GM18907 (cell line): ENCODE measurements around the gene PNCK.
"Not testable (repeated sequence)": the region's sequence is repeated elsewhere in the genome, so short reads cannot be mapped to it uniquely, and the experiment has no call there.

Experiments
- ATAC-seq: cut with Tn5 transposase; IDR thresholded peaks from one replicate; pipeline ENCODE4 v1.9.1; 2021; ENCODE audit warnings: mild to moderate bottlenecking, moderate library complexity; ENCODE audit not compliant: unreplicated experiment

PNCK gene

DNA sequence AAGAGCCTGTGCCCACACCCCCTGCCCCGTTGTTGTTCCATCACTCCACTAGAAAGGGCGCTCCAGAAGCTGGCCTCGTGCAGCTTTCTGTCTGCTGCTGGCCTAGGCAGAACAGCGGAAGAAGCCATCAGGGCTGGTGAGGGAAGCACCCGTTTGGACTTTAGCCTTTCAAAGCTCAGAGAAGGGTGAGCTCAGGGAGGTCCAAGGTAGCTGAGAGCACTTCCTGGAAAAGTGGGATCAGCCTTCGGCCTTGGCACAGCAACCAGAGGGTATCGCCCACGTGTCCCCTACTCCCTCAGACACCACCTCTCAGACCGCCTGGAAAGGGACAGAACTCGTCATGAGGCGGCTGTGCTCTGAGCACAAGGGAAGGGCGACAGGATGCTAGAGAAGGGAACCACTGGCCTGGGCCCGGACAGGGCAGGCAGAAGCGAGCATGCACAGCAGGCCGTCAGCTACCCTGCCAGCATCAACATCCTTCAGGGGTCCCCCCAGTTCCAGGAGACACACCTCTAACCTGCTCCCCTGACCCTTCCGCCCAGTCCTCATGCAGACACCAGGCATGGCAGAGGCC, 25.7 kb upstream of the PNCK start:
- not testable (repeated sequence) for ATAC-seq

DNA sequence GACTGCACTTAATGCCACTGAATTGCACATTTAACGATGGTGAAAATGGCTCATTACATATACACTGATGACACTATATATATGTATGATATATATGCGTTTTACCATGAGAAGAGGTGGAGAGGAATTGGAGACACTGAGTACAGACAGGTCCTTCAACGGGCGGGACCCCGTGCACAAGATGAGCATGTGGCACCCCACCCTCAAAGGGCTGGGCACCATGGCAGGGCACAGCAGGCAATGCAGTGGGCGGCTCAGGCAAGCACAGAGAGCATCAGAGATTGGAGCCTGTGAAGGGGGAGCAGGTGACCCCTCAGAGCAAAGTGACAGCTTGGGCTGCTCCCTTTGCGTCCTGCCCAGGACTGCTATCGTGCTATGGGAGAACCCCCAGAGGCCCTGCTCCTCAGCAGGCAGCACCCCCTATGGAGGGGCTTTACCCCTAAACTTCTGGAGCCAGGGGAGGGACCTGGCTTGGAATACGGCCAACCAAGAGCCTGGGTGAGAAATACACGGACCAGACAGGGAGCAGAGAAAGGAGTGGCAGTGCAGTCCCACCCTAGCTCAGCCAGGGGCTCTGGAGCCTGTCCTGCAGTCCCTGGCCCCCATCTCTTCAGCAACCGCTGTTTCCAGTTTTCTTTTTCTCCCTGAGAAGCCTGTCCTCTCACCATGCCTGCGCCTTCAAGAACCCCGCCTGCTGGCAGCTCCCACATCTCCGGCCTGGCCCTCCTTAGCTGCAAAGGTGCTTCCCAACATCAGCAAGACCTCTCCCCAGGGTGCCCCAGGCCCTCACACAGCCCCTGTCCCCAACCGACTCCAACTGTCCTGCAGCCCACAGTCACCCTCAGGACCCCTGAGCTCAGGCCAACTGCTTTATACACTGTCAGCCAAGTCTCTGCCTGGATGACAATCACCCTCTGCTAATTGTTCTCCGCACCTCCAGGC, 24.6 kb upstream of the PNCK start:
- no peak for ATAC-seq

DNA sequence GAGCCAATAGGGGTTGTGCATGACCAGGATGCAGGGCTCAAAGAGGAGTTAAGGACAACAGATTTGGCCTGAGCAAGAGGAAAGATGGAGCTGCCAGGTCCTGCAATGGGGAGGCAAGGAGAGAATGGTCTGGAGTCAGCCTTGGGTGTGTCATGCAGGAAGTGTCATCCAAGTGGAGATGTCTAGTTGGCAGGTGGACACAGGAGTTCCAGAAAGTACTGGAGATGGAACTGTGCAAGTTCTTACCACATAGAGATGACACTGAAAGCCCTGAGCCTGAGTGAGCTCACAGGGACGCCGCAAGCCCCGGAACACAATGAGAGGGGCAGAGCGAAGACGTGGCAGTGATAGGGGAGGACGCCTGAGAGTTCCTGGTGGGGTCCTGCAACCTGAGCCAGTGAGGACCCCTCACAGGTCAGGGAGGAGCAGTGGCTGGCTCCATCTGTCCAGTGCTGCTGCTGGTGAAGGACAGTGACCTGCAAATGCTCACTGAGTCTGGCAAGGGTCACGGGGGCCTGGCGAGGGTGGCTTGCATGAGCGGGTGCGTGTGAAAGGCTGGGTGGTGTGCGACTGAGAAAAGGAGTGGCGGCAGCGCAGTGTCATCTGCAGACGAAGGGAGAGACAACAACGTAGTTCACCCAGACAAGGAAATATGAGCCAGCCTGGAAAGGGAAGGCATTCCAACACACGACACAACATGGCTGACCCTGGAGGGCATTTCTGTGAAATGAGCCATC, 23.5 kb upstream of the PNCK start:
- ATAC-seq: not testable (repeated sequence)

DNA sequence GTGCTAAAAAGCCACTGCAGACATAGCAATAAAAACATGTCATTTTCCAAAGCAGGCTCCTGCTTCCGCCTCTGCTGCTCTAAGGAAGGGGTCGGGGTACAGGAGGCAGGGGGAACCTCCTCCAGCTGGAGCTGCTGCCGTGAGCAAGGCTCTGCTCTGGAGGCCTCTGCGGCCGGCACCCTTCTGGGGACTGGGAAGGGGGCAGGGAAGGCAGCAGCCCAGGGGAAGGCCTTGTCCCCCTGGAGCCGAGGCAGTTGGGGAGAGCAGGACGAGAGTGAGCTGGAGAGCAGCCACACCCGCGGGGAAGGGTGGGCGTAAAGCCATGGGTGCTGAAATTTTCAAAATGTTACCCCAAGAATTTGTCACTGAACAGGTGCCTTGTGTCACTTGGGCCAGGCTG, 22.9 kb upstream of the PNCK start:
- ATAC-seq: not testable (repeated sequence)

DNA sequence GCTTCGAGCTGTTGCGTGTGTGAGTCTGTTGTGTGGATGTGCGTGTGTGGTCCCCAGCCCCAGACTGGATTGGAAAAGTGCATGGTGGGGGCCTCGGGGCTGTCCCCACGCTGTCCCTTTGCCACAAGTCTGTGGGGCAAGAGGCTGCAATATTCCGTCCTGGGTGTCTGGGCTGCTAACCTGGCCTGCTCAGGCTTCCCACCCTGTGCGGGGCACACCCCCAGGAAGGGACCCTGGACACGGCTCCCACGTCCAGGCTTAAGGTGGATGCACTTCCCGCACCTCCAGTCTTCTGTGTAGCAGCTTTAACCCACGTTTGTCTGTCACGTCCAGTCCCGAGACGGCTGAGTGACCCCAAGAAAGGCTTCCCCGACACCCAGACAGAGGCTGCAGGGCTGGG, 22.5 kb upstream of the PNCK start:
- ATAC-seq: no peak

DNA sequence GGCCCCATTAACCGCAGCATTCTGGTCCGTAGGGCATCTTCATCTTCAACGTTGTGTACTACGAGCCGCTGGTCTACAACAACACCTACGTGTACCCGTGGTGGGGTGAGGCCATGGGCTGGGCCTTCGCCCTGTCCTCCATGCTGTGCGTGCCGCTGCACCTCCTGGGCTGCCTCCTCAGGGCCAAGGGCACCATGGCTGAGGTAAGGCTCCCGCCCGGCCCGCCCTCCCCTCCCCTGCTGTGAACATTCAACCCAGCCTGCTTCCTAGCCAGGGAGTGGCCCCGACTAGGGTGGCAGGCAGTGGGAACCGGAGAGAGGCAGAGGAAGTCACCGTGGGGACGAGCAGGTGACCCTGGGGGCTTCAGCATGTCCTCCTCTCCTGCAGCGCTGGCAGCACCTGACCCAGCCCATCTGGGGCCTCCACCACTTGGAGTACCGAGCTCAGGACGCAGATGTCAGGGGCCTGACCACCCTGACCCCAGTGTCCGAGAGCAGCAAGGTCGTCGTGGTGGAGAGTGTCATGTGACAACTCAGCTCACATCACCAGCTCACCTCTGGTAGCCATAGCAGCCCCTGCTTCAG, 21.2 kb upstream of the PNCK start:
- ATAC-seq: no peak

DNA sequence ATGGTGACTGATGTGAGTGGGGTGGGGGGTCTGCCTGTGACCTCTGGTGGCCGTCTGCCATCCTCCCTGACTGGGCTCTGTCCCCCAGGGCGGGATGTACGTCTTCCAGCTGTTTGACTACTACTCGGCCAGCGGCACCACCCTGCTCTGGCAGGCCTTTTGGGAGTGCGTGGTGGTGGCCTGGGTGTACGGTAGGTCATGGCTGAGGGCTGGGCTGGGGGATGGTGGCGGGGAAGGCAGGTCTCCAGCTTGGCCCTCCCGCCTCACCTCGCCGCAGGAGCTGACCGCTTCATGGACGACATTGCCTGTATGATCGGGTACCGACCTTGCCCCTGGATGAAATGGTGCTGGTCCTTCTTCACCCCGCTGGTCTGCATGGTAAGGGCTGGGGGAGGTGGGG, 20.6 kb upstream of the PNCK start:
- not testable (repeated sequence) for ATAC-seq

DNA sequence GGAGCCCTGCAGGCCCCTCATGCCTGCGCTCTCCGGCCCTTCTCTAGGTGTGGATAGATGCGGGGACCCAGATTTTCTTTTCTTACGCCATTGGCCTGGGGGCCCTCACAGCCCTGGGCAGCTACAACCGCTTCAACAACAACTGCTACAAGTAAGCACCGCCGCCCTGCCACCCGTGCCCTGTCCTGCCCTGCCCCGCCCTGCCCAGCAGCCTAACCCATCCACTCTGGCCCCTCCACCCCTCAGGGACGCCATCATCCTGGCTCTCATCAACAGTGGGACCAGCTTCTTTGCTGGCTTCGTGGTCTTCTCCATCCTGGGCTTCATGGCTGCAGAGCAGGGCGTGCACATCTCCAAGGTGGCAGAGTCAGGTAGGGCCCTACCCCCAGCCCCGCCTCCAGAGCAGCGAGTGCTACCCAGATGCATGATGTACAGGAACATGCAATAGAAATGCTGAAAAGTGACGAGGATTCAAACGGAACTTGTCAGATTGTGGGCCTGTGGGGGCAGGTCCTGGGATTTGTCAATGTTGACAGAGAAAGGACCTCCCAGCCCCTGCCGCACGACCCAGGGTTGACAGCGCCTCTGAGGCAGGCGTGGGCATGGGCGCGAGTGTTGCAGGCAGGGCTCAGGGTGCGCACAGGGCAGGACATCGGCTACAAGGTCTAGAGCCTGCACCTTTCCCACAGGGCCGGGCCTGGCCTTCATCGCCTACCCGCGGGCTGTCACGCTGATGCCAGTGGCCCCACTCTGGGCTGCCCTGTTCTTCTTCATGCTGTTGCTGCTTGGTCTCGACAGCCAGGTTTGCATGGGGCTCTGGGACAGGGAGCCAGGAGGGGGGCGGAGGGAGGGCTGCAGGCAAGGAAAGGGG, 19.8 kb upstream of the PNCK start:
- no peak for ATAC-seq

DNA sequence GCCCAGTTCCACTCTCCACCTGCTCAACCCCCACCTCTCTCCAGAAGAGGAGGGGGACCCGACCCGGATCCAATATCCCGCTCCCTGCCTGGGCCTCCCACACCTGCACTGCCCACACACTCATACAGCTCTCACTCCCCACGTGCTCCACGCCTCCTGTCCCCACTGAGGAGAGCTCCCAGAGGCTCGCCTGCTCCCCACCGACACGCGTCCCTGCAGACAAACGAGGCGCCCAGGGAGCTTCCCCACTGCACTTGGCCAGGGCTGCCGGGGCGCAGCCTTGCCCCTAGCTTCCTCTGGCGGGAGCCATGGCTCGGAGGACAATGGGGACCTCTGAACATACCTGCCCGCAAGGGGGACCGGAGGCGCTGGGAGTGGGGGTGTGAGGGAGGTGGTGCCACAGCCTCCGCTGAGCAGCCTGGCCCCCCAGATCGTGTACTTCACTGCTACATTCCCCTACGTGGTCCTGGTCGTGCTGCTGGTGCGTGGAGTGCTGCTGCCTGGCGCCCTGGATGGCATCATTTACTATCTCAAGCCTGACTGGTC, 19.1 kb upstream of the PNCK start:
- no peak for ATAC-seq

DNA sequence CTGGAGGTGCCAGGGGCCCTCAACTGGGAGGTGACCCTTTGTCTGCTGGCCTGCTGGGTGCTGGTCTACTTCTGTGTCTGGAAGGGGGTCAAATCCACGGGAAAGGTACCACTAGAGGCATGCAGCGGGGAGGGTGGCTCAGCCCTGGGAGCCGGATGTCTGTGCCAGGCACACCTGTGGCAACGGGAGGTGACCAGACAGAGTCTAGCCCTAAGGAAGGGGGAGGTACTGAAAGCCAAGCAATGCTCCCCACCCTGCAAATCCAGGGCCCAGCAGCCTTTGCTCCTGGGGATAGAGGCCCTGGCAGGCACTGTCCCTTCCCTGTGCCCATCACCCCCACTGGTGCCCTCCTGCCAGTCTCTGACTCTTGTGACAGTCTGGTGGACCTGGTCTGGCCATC, 18.4 kb upstream of the PNCK start:
- no peak for ATAC-seq

DNA sequence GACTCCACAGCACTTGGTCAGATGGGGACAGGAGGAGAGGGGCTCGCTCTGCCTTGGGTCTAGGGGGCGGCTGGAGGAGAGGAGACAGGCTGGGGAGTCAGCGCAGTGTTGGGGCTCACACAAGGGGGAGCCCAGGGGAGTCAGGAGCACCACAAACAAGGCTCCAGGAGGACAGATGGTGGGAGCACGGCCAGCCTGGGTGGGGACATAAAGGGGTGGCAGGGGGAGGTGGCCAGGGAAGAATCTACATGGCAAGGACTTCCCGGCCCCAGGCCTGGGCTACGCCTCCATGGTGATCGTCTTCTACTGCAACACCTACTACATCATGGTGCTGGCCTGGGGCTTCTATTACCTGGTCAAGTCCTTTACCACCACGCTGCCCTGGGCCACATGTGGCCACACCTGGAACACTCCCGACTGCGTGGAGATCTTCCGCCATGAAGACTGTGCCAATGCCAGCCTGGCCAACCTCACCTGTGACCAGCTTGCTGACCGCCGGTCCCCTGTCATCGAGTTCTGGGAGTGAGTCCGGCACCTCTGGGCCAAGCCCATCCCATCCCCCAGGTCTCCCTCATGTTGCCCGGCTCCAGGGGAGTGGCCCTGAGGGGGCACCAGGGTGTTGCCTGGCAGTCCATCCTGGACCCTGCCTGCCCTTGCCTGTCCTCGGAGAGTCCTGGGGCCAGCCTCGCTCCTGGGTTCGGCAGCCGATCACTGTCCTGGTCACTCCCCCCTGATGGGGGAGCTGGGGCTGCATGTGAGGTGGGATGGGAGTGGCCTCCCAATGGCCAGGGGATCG, 17.6 kb upstream of the PNCK start:
- not testable (repeated sequence) for ATAC-seq

DNA sequence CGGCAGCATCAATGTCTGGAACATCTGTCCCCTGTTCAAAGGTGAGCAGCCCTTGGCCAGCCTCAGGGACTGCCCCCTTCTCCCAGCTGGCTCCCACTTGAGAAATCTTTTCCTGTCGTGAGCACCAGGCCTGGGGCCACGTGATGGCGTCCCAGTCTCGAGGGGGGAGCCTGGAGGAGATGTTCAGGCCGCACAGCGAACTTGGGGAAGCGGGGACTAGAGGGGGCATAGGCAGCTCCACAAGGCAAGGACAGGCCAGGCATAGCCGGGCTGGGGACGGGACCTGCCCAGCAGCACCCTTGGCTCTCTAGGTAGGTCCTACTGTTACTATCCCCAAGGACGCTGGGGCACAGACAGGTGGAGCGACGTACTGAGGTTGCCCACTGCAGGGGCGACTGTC, 16.9 kb upstream of the PNCK start:
- no peak for ATAC-seq

DNA sequence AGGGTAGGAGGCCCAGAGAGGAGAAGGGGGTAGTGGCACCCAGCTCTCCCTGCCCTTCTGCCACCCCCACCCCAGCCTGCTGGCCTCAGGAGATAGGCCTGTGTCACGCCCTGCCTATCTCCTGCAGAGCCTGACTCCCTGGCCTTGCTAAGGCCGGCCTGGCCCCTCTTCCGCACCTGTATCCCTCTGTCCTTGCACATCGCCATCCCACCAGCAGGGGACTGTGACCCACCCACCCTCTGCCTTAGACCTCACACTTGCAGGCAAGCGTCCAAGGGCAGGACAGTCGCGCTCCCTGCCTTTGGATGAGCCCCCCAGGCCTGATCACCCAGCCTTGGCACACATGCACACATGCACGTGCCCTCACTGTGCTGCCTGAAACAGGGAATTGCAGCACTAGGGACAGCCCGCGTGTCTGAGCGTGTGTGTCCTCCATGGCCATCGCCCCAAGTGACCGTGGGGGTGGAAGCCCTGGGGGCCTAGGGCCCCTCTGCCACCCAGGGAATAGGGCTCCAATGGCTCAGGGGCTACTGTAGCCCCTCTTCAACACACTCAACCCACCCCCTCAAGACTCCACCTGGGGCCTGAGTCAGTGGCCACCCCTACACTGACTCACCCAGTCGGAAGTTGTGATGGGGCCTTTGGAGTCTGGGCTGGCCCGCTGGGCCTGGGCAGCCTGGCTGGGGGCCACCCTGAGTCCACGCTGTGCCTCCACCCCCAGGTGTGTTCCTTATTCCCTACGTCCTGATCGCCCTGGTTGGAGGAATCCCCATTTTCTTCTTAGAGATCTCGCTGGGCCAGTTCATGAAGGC, 16.2 kb upstream of the PNCK start:
- ATAC-seq: no peak

DNA sequence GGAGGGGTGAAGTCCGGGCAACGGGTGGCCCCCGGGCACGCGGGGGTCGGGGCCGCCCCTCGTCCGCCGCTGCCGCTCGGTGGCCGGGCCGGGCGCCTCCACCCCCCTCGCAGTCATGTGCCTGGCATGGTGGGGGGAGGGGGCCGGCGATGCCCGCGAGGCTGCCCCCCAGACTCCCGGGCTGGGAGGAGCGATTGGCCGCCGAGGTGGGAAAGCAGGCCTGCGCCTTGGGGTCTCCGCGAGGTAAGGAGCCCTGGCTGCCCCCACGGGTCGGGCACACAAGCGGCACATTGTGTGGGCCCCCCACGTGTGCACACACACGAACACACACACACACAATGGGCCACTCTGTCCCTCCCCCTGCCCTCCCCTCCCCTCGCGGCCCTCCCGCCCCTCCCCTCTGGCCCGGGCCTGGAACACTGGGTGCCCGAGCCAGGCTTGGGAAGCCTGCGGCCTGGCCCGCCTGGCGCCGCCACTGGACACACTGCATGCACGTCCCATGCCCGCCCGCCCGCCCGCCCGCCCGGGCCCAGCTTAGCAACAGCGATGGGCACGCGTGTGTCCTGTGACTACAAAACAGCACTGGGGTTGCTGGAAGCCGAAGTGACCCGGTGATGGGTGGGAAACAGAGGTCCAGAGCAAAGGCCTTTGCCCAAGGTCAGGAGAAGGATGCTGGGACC, 15.4 kb upstream of the PNCK start:
- ATAC-seq: no peak

DNA sequence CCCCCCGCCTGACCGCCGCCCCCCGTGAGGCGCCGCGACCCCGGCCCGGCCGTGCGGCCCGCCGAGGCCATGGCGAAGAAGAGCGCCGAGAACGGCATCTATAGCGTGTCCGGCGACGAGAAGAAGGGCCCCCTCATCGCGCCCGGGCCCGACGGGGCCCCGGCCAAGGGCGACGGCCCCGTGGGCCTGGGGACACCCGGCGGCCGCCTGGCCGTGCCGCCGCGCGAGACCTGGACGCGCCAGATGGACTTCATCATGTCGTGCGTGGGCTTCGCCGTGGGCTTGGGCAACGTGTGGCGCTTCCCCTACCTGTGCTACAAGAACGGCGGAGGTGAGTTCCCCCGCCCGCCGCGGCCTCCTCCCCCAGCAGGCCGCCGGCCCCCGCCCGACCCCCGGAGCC, 14.9 kb upstream of the PNCK start:
- ATAC-seq: no peak

DNA sequence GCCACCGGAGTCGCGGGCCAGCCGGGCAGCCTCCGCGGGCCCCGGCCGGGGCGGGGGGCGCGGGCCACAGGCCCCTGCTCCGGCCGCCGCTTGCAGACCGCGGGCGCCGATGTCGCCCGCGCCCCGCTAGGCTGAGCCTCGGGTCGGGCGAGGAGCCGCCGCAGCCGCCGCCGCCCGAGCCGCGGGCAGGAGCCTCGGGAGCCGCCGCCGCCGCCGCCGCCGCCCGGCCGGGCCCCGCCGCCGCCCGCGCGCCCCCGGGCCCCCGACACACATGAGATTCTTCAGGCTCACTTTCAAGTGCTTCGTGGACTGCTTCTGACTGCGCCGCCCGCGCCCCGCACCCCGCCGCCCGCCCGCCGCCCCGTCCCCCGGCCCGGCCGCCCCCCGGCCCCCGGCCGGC, 14.5 kb upstream of the PNCK start:
- ATAC-seq: no peak

DNA sequence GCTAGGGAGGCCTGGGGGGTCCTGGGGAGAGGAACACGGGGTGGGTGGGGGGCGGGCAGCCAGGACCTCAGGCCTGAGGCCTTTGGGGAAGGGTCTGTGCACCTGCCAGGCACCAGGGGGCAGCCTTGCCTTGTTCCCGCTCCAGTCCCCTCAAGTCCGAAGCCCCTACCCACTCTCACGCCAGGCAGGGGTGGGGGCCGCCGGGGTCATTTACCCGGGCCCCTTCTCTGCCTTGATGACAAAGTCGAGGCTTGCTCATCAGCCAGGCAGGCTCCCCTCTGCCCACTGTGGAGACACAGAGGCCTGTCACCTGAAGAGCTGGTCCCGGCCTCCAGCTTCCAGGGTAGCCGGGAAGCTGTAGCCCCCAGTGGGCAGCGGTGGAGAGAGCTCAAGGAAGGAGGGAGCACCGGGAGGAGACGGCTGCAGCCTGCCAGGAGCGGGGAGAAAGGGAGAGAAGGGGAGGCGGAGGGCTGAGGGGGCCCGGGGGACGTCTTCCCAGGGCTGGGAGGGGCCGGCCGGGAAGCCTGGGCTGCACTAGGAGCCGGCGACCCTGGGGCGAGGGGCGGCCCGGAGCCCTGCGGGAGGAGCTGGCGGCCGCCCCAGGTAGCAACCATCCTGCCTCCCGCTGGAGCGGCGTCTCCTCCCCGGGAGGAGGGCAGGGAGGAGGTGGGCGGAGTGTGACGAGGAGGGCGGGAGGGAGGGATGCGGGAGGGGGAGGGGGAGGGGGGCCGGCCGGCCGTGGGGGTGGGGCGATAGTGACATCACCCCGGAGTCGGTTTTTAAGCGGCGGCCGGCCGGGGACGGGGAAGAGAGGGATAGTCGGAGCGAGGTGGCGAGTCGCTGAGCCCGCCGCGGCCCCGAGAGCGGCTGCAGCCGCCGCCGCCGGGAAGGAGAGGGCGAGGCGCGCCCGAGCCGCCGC, 13.8 kb upstream of the PNCK start, which contains the start of gene SLC6A8:
TSS of gene SLC6A8 (plus strand) at position 806 of the 919 bp plus-strand sequence. CDS start 649 bp downstream, outside the sequence.
- ATAC-seq: no peak
